Stimulated activated CD4-positive, alpha-beta T cell treated with anti-CD3 and anti-CD28 coated beads, TNF-alpha, amount 100 ng/mL, for 24 hours (primary cell): ENCODE data around the gene CAMK4.
A peak's percentile ranks its signal among the peaks of the same experiment; 100 is the strongest.
"Not testable (repeated sequence)": the region's sequence is repeated elsewhere in the genome, so short reads cannot be mapped to it uniquely, and the experiment has no call there.

Source experiments
- DNase-seq, 3 experiments: peaks; one replicate each; pipeline ENCODE4 v3.0.0-alpha.2; 2020; ENCODE audit warnings: low read depth in 3 of 3

CAMK4 gene

GRCh38 chr5:111383288-111383970 is 159.2 kb downstream of the CAMK4 start:
- DNase-seq, result no peak

GRCh38 chr5:111384220-111384619 is 160.0 kb downstream of the CAMK4 start:
- no peak for DNase-seq

GRCh38 chr5:111385051-111385450 is 160.9 kb downstream of the CAMK4 start:
- DNase-seq, result no peak

- DNase-seq, result no peak
These were observed 162.0 kb downstream of the CAMK4 start for GRCh38 chr5:111385970-111386831.

DNA sequence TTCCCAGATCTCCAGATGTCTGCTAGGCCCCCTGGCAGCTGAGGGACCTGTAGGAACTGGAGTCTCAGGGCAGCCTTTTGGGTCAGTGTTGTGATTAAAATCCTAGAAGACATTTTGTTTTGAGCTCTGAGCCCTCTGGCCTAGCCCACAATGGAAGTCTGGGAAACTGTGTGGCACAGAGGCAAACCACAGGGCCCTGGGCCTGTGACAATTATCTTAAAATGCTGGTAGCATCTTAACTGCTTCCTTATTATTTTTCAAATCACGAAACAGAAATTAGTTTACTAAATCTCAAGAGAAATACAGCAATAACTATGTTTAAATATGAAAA is 162.6 kb downstream of the CAMK4 start:
- no peak for DNase-seq

DNA sequence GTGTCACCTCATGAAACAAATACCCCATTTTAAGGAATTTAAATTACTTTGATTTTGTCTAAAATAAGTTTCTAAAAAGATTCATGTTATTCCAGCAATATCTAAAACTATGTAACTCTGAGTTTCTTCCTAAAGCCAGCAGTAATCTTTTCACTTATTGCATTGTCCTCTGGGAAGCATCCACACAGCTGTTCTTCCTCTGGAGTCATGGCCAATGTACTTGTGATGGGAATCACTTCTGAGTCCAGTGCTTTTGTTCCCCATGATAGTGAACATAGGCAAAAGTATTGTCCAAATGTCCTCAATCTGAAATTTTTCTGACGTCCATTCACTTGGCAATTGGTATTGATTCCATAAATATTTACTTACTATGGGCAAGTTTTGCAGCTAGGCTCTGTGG is 163.2 kb downstream of the CAMK4 start:
- no peak for DNase-seq

DNA sequence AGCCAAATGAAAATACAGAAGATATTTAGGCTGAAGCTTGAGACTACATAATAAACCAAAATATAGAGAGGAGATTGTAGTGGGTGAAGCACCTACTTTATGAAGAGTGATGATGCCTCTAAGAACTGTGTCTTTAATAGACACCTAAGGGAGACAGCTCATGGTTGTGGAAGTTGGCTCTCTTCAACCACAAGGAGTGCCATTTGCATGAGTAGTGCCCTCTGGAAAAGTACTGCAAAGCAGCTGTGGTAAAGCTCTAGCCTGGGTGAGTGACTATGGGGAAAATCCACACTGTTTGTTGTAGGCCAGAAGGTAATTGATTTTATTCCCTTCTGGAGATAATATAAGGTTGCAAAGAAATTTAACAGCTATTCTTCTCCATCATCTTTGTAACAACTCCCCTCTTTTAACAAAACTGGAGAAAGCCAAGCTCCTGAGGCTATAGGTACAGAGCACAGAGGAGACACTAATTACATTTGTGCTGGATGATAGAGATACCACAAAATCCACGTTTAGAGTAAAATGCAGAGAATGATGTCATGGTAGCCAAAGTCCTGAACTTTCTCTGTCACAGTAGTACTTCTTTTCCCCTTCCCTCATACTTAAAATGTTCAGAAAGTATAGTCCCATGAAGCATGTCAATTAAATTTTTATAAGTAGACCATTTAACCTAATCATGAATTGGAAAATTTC is 165.4 kb downstream of the CAMK4 start:
- DNase-seq, result no peak

DNA sequence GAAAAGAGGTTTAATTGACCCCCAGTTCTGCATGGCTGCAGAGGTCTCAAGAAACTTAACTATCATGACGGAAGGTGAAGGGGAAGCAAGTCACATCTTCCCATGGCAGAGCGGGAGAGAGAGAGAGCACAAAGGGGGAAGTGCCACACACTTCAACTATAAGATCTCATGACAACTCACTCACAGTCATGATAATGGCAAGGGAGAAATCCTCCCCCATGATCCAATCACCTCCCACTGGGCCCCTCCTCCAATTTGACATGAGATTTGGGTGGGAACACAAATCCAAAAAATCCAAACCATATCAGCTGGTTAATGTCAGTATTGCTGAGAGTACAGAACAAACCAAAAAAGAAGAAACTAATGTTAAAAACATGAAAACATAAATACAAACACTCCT is 168.0 kb downstream of the CAMK4 start:
- DNase-seq, result no peak

- DNase-seq, result no peak
These were observed 170.4 kb downstream of the CAMK4 start for GRCh38 chr5:111394586-111394985.

DNA sequence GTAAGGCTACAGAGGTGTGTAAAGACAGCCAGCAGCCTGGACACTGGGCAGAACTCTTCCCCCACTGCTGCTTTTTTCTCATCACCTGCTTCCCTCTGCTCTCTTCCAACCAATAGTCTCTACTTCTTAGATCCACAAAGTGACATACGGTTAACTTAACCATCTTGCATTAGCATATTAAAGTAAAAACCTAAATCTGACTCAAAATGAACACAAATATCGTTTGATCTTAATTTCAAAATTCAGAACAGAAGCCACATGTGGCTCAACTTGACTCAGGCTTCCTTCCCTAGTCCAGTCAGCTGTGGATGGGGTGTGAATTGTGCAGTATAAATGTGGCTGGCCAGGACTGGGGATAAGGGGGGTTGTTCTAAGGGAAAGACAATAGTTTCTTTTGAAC is 173.8 kb downstream of the CAMK4 start:
- no peak for DNase-seq

GRCh38 chr5:111399113-111399512 is 174.9 kb downstream of the CAMK4 start:
- DNase-seq, result no peak

DNA sequence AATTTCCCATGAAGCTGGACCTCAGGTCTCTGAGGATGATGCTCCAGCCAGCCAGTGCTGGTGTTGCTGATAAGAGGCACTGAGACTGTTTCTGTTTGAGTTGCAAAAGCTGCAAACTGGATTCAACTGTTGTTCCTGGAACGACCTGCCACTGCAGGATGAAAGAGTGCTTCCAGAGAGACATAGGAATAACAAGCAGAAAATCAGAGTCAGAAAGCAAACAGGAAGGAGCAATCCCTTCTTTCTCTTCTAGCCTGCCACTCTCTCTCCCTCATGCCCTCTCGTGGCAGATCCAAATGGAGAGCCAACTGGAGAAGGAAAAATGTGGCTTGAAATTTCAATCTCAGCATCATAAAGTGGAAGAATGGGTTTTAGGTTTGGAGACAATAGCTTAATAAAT is 177.7 kb downstream of the CAMK4 start:
- DNase-seq, result no peak

- no peak for DNase-seq
These were observed 180.1 kb downstream of the CAMK4 start for GRCh38 chr5:111404270-111404769.

- no peak for DNase-seq
These were observed 183.4 kb downstream of the CAMK4 start for GRCh38 chr5:111407562-111407961.

DNA sequence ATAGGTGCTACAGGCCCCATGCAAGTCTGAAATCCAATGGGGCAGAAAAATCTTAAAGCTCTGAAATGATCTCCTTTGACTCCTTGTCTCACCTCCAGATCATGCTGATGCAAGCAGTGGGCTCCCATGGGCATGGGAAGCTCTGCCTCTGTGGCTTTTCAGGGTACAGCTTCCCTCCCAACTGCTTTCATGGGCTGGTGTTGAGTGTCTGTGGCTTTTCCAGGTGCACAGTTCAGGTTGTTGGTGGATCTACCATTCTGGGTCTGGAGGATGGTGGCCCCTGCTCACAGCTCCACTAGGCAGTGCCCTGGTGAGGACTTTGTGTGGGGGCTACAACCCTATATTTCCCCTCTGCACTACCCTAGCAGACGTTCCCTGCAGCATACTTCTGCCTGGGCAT is 184.6 kb downstream of the CAMK4 start:
- DNase-seq, result no peak

GRCh38 chr5:111409266-111409665 is 185.1 kb downstream of the CAMK4 start:
- DNase-seq, result not testable (repeated sequence)

GRCh38 chr5:111410067-111410466 is 185.9 kb downstream of the CAMK4 start:
- not testable (repeated sequence) for DNase-seq

GRCh38 chr5:111411301-111411700 is 187.1 kb downstream of the CAMK4 start:
- no peak for DNase-seq

DNA sequence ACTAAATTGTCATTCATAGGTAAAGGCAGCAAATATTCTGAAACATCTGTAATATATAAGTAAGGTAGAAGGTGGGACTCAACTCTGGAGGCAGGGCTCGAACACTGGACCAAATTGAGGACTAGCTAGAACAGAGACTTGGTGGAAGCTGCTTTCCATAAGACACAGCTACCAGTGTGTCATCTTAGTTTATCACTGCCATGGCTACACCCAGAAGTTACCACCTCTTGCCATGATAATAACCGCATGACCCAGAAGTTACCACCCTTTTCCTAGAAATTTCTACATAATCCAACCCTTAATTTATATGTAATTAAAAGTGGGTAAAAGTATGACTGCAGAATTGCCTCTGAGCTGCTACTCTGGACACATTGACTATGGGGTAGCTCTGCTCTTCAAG is 188.4 kb downstream of the CAMK4 start:
- DNase-seq, result no peak

DNA sequence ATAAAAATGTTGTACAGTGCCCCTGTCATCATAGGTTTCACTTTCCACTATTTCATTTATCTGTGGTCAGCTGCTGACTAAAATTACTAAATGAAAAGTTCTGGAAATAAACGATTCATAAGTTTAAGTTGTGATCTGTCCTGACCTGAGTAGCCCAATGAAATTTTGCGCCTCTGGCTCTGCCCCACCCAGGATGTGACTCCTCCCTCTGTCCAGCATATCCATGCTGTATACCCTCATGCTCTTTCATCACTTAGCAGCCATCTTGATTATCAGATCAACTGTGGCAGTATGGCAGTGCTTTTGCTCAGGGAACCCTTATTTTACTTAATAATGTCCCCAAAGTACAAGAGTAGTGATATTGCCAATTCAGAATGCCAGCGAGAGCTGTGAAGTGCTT is 190.9 kb downstream of the CAMK4 start:
- DNase-seq, result peak in 1 of 3 experiments; percentile 18

GRCh38 chr5:111422245-111422644 is 198.1 kb downstream of the CAMK4 start:
- DNase-seq, result no peak
